ENCODE data around the gene RMND5B.
"Not testable (repeated sequence)": the region's sequence is repeated elsewhere in the genome, so short reads cannot be mapped to it uniquely, and the experiment has no call there.

Gene RMND5B

GRCh38 chr5:178114325-178115135 is 16.3 kb upstream of the RMND5B start:
- no peak for DNase-seq

GRCh38 chr5:178115136-178115813 is 15.5 kb upstream of the RMND5B start:
- no peak for DNase-seq

- no peak for DNase-seq
These were observed 15.0 kb upstream of the RMND5B start for GRCh38 chr5:178115814-178116142.

GRCh38 chr5:178116143-178116885 is 14.5 kb upstream of the RMND5B start:
- no peak for DNase-seq

GRCh38 chr5:178117923-178118701 is 12.7 kb upstream of the RMND5B start:
- DNase-seq = no peak

GRCh38 chr5:178119915-178120606 is 10.8 kb upstream of the RMND5B start:
- no peak for DNase-seq

GRCh38 chr5:178120607-178121357 is 10.0 kb upstream of the RMND5B start:
- DNase-seq = peak; percentile 96

GRCh38 chr5:178121391-178122276 is 9.2 kb upstream of the RMND5B start:
- DNase-seq = no peak

- no peak for DNase-seq
These were observed 8.5 kb upstream of the RMND5B start for GRCh38 chr5:178122346-178122745.

GRCh38 chr5:178123094-178123965 is 7.5 kb upstream of the RMND5B start:
- DNase-seq = no peak

- no peak for DNase-seq
These were observed 6.6 kb upstream of the RMND5B start for GRCh38 chr5:178123966-178124925.

- DNase-seq = no peak
These were observed 5.4 kb upstream of the RMND5B start for GRCh38 chr5:178125253-178125906.

- DNase-seq = no peak
These were observed 4.3 kb upstream of the RMND5B start for GRCh38 chr5:178126556-178126955.

- DNase-seq = not testable (repeated sequence)
These were observed 3.4 kb upstream of the RMND5B start for GRCh38 chr5:178127300-178128009.

GRCh38 chr5:178129296-178129695 is 1.5 kb upstream of the RMND5B start:
- DNase-seq = no peak

GRCh38 chr5:178130234-178130575 is 609 bp upstream of the RMND5B start:
- not testable (repeated sequence) for DNase-seq

GRCh38 chr5:178131446-178131996 is 707 bp downstream of the RMND5B start:
- no peak for DNase-seq

All from NCI-H345 (cell line).